Keratinocyte (primary cell): ENCODE measurements around the gene SLC7A7. TPM values are rescaled to one million over a fixed set of nuclear protein-coding genes. Genes with fewer than 3 reads are reported as not detected.

Experiments
- DNase-seq: peaks from one replicate; pipeline ENCODE4 v3.0.0-alpha.2; 2011; ENCODE audit warnings: low read depth, missing footprints, low spot score
- FAIRE-seq: peaks from 2 replicates; lab custom pipeline; 2011; peaks lifted over from hg19 to GRCh38; lab: Jason Lieb, UNC
- H2AFZ ChIP-seq: 2 replicates; pipeline ENCODE4 v1.6.0; 2012; ENCODE audit warnings: low read length, control low read depth, inconsistent platforms; ENCODE audit not compliant: control insufficient read depth
- H3K27ac ChIP-seq: 2 replicates; pipeline ENCODE4 v1.5.1; 2011; ENCODE audit warnings: low read length; ENCODE audit not compliant: control insufficient read depth, insufficient read depth
- H3K27me3 ChIP-seq: 3 replicates; pipeline ENCODE4 v1.6.0; 2011; ENCODE audit warnings: low read length; ENCODE audit not compliant: control insufficient read depth, insufficient read depth; ENCODE audit errors: extremely low read depth
- H3K36me3 ChIP-seq, 2 experiments: 2 replicates in 1 of 2; 3 replicates in 1 of 2; pipeline ENCODE4 v1.5.1; 2011; ENCODE audit warnings: low read length in 2 of 2, mild to moderate bottlenecking in 1 of 2; ENCODE audit not compliant: control insufficient read depth in 2 of 2, insufficient read depth in 2 of 2; ENCODE audit errors: extremely low read depth in 1 of 2
- H3K4me1 ChIP-seq: 3 replicates; pipeline ENCODE4 v1.5.1; 2011; ENCODE audit warnings: low read length; ENCODE audit not compliant: control insufficient read depth, insufficient read depth; ENCODE audit errors: extremely low read depth
- H3K4me2 ChIP-seq: 3 replicates; pipeline ENCODE4 v1.6.0; 2011; ENCODE audit warnings: low read depth, low read length; ENCODE audit not compliant: control insufficient read depth, insufficient read depth; ENCODE audit errors: extremely low read depth
- H3K4me3 ChIP-seq, 3 experiments: fragments of 200-600 bp in 1 of 3; sonication (generic) in 1 of 3; 2 replicates in 2 of 3; 3 replicates in 1 of 3; pipeline ENCODE4 v1.5.1; 2011 to 2016; ENCODE audit warnings: low read length in 3 of 3, mild to moderate bottlenecking in 3 of 3, control low read depth in 2 of 3, inconsistent platforms in 1 of 3, low read depth in 1 of 3, mixed read lengths in 1 of 3, mixed run types in 1 of 3, moderate library complexity in 1 of 3; ENCODE audit not compliant: control insufficient read depth in 2 of 3, insufficient read depth in 2 of 3; ENCODE audit errors: extremely low read depth in 1 of 3
- H3K79me2 ChIP-seq: 2 replicates; pipeline ENCODE4 v1.6.0; 2012; ENCODE audit warnings: low read length; ENCODE audit not compliant: control insufficient read depth, insufficient read depth
- H3K9ac ChIP-seq: 3 replicates; pipeline ENCODE4 v1.6.0; 2011; ENCODE audit warnings: low read length; ENCODE audit not compliant: control insufficient read depth, insufficient read depth; ENCODE audit errors: extremely low read depth
- H3K9me1 ChIP-seq: 3 replicates; pipeline ENCODE4 v1.6.0; 2011; ENCODE audit warnings: low read length; ENCODE audit not compliant: control insufficient read depth, insufficient read depth; ENCODE audit errors: extremely low read depth
- H3K9me3 ChIP-seq: 2 replicates; pipeline ENCODE4 v1.5.1; 2012; ENCODE audit warnings: low read depth, low read length; ENCODE audit not compliant: control insufficient read depth
- H4K20me1 ChIP-seq: 3 replicates; pipeline ENCODE4 v1.6.0; 2011; ENCODE audit warnings: low read length; ENCODE audit not compliant: control insufficient read depth, insufficient read depth; ENCODE audit errors: extremely low read depth
- EZH2 ChIP-seq: IDR thresholded peaks from one replicate; pipeline ENCODE4 v1.6.1; 2012; ENCODE audit warnings: inconsistent platforms, mild to moderate bottlenecking, low read length, moderate library complexity
- dilution Hi-C: fragments of 300-500 bp; cut with MboI; formaldehyde crosslinking; loops from one replicate; pipeline ENCODE4 v1.7.0; 2020; ENCODE audit warnings: low sequenced_read_pairs; ENCODE audit not compliant: extremely low pct_ligation_motif_present
- polyA plus RNA-seq, 5 experiments: library from polyadenylated mRNA; depleted of rRNA in 3 of 5; stranded (reverse) in 3 of 5; stranded (forward) in 1 of 5; unstranded in 1 of 5; fragments of >200 nt; gene quantifications; 1 replicate in 1 of 5; 2 replicates in 3 of 5; 3 replicates in 1 of 5; pipeline versions ENCODE4 v1.2.1 to v1.2.3, GENCODE V29; 2011 to 2012; ENCODE audit warnings: missing spikeins in 2 of 5, low read depth in 1 of 5, low replicate concordance in 1 of 5
- TF ChIP-seq, protein P1 (sequence below), 3 experiments: IDR thresholded peaks in 1 of 3; conservative IDR thresholded peaks in 1 of 3; optimal IDR thresholded peaks in 1 of 3; 2 replicates in 2 of 3; 3 replicates in 1 of 3; pipeline versions ENCODE3 to v1.5.1; 2011; ENCODE audit warnings: low read length in 3 of 3, mild to moderate bottlenecking in 3 of 3, moderate library complexity in 2 of 3, control low read depth in 1 of 3, inconsistent platforms in 1 of 3; ENCODE audit not compliant: insufficient read depth in 2 of 3; ENCODE audit errors: extremely low read depth in 1 of 3

The SLC7A7 gene
- polyA plus RNA-seq, 1 donor (not counting 4 experiments of a cell fraction or from before 2014, with no cell fraction given) = 0.20 TPM

DNA sequence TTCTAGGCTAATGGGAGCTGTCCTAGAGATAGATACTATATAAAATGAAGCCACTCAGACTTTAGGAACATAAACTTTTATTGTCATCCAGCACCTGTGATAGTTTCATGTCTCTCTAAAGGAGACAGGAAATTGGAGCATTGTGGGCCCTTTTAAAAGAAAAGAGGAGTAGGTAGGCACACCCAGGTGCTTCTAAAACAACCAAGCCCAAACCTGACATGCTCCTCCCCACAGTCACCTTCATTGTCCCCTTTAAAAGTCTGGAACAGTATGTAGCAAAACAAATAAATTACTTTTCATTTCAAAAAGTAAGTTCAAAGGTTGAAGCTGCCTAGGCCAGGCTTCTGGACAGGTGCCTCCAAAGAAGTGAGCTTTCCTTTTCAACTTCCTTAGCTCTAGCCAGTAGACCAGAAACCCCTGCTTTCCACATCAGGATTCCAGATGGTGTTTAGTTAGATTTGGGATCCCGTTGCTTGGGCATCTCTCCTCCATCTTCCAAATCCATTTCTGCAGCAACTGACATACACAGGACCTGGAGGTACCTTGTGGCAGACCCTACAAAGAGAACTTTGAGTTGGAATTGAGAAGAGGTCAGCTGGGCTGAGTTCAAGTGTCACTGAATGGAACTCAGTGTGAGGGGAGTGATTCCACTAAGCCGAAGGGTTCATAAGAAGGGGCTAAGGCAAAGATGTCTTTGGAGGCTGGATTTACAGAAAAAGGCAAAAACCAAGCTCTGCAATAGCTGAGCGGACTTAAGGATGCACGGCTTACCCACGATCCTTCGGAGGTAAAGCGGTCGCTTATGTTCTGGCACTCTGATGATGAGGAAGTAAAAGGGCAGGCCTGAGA, 41.8 kb downstream of the SLC7A7 start:
- H3K79me2 ChIP-seq = peaks cover 5% of the 10 kb centered on the region
- H3K27me3 ChIP-seq = no peaks in the 10 kb centered on the region
- TF ChIP-seq, protein P1, sequence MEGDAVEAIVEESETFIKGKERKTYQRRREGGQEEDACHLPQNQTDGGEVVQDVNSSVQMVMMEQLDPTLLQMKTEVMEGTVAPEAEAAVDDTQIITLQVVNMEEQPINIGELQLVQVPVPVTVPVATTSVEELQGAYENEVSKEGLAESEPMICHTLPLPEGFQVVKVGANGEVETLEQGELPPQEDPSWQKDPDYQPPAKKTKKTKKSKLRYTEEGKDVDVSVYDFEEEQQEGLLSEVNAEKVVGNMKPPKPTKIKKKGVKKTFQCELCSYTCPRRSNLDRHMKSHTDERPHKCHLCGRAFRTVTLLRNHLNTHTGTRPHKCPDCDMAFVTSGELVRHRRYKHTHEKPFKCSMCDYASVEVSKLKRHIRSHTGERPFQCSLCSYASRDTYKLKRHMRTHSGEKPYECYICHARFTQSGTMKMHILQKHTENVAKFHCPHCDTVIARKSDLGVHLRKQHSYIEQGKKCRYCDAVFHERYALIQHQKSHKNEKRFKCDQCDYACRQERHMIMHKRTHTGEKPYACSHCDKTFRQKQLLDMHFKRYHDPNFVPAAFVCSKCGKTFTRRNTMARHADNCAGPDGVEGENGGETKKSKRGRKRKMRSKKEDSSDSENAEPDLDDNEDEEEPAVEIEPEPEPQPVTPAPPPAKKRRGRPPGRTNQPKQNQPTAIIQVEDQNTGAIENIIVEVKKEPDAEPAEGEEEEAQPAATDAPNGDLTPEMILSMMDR (optimal IDR thresholded peaks at IDR 0.05 in 1 of 3, IDR thresholded peaks at IDR 0.05 in 1 of 3, conservative IDR thresholded peaks at IDR 0.05 in 1 of 3; ENCODE audit: extremely low read depth in 1 of 3, insufficient read depth in 2 of 3, low read length in 3 of 3) = no peak
- no peak for TF ChIP-seq EZH2
- H3K36me3 ChIP-seq = peaks cover 23 to 27% of the 10 kb centered on the region in 2 experiments
- no peak overlapping the region for H3K27ac ChIP-seq
- no peak for DNase-seq
- H3K9ac ChIP-seq = no peak overlapping the region
- H4K20me1 ChIP-seq = no peaks in the 10 kb centered on the region
- H3K4me1 ChIP-seq = no peaks in the 10 kb centered on the region
- dilution Hi-C loops = no loop called here
- FAIRE-seq = no peak
- H3K9me1 ChIP-seq = no peaks in the 10 kb centered on the region
- no peak overlapping the region for H3K4me2 ChIP-seq
- no peaks in the 10 kb centered on the region for H3K9me3 ChIP-seq
- no peak overlapping the region for H2AFZ ChIP-seq
- no peak overlapping the region for H3K4me3 ChIP-seq

DNA sequence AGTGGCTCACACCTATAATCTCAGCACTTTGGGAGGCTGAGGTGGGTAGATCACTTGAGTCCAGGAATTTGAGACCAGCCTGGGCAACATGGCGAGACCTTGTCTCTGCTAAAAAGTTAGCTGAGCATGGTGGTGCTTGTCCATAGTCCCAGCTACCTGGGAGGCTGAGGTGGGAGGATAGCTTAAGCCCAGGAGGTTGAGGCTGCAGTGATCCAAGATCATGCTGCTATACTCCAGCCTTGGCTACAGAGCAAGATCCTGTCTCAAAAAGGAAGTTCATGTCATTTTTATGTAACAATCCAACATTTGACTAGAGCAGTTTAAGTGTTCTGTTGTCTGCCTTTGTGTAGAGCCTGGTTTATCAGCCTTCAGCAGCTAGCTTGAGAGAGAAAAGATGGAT, 42.5 kb downstream of the SLC7A7 start:
- Histone ChIP-seq H3K9me3 (no peaks in the 10 kb centered on the region), H3K79me2 (peaks cover 12% of the 10 kb centered on the region), H3K4me3 (no peak overlapping the region), H3K36me3 (peaks cover 24 to 31% of the 10 kb centered on the region in 2 experiments), H3K9me1 (no peaks in the 10 kb centered on the region), H4K20me1 (no peaks in the 10 kb centered on the region), H3K27me3 (no peaks in the 10 kb centered on the region), H3K4me1 (peaks cover 6% of the 10 kb centered on the region), H3K4me2 (no peak overlapping the region), H3K9ac (no peak overlapping the region), H3K27ac (no peak overlapping the region), H2AFZ (no peak overlapping the region)
- TF ChIP-seq EZH2 = no peak
- TF ChIP-seq, protein P1 (optimal IDR thresholded peaks at IDR 0.05 in 1 of 3, IDR thresholded peaks at IDR 0.05 in 1 of 3, conservative IDR thresholded peaks at IDR 0.05 in 1 of 3; ENCODE audit: extremely low read depth in 1 of 3, insufficient read depth in 2 of 3, low read length in 3 of 3) = no peak
- dilution Hi-C loops = no loop called here
- DNase-seq (no peak), FAIRE-seq (no peak)
